ENCODE results near the gene PEDS1.
"Not testable (repeated sequence)": the region's sequence is repeated elsewhere in the genome, so short reads cannot be mapped to it uniquely, and the experiment has no call there.

PEDS1 gene

DNA sequence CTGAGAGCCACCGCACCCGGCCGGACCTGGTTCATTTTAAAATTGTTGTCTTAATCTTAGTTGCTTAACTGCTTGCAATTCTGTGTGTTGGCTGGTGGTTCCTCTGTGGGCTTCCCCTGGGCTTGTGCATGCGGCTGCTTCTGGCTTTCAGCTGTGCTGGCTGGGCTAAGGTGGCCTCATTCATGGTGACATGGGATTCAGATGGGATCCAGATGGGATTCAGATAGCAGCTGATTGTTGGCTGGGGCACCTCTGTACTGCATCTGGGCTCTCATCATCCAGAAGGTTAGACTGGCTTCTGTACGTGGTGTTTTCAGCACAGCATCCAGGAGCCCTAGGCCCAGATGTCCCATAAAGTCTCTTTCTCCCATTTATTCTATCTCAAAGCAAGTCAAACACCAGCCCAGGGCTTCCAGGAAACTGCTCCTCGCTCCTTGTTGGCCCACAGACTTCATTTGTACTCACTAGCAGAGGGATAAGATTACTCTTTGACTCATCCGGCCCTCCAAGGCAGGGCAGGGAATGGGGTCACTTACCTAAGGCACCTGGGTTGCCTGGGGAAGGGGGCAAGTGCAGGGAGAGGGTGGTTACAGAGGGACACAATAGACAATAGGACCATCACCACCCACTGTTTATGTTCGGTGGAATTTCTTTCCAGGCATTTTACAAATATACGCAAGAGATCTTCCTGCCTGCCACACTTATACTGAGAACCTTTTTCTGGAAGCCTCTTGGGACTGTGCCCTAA lies 10.2 kb upstream of the PEDS1 start:
- DNase-seq (ENCODE audit: low read depth in 2 of 2, low spot score in 1 of 2) = no peak

DNA sequence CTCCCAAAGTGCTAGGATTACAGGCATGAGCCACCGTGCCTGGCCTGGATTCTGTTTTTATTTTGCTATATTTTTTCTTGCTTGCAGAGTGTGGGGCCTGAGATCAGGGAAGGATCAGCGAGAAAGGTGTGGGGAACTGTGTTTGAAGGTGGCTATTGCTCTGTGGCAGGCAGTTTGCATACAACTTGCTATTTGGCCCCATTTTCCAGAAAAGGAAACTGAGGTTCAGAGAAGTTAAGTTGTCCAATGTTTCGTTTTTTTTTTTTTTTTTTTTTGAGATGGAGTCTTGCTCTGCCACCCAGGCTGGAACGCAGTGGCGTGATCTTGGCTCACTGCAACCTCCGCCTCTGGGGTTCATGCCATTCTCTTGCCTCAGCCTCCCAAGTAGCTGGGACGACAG lies 8.0 kb upstream of the PEDS1 start:
- not testable (repeated sequence) for DNase-seq (ENCODE audit: low read depth in 2 of 2, low spot score in 1 of 2)

DNA sequence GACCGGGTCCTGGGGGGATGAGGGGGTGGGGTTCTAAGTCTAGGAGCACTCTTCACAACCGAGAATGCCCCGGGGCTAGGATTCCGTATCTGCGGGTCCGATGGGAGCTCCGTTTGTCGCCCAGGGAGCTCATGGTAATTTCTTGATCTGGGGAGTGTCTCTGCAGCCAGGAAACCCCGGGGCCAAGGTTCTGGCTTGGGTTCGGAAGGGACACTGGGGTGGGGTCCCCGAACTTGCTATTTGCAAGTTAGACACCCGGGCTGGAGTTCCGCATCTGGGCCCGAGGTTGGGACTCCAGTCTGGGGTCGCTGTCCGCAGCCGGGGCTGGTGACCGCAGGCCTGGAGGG lies 397 bp downstream of the PEDS1 start:
- DNase-seq (ENCODE audit: low read depth in 2 of 2, low spot score in 1 of 2) = no peak

DNA sequence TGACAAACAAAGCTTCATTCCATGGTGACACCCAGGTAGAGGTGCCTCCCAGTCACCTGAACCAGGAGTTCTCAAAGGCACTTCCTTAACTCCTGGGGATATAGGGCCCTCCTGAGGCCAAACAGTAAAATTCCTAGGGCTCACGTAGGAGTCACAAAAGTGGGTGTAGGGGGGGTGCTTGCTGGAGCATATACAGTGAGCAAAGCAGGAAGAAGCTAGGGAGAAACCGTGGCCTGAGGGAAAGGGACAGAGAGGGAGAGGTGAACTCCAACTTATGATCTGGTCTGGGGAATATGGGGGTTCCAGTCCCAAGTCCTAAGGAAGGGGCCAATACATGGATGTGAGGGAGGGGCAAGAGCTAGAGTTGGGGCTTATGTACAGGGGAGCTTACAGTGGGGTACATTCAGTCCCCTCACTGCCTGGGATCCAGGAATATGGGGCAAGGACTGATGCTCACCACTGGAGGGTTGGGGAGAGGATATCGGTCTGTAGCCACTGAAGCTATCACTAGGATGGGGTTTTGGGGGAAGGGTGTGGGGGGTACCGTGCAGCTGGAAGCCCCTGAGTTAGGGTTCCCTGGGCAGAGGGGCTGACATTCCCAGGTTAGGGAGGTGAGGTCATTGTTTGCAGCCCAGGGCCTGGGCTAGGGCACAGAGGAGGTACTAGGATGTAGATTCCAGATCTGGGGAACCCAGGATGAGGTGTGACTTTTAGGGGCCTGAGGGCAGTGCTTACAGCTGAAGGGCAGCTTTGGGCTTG lies 950 bp downstream of the PEDS1 start:
- no peak for DNase-seq (ENCODE audit: low read depth in 2 of 2, low spot score in 1 of 2)

DNA sequence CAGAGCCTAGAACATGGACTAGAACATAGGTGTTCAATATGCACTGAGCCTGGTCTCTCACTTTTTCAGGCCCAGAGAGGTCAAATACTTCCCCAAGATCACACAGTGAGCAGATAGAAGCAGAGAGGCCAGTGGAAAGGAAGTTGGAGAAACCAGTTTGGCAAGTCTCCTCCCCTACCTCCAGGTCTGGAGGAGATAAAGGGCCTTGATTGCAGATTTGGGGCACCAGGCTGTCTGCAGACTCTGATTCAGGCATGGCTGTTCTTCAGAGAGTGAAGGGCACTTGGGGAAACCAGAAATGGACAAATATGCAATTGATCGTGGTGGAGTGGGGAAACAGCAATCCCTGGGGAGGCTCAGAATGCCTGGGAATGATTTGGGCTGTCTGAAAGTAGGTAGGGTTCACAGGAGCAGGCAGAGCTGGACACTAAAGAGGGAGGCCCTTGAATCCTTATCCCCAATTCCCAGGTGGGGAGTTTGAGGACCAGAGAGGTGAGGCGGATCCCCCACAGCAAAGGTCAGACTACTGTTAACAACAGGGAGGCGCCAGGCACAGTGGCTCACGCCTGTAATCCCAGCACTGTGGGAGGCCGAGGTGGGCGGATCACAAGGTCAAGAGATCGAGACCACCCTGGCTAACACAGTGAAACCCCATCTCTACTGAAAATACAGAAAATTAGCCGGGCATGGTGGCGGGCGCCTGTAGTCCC lies 2.3 kb downstream of the PEDS1 start:
- DNase-seq (ENCODE audit: low read depth in 2 of 2, low spot score in 1 of 2) = no peak

DNA sequence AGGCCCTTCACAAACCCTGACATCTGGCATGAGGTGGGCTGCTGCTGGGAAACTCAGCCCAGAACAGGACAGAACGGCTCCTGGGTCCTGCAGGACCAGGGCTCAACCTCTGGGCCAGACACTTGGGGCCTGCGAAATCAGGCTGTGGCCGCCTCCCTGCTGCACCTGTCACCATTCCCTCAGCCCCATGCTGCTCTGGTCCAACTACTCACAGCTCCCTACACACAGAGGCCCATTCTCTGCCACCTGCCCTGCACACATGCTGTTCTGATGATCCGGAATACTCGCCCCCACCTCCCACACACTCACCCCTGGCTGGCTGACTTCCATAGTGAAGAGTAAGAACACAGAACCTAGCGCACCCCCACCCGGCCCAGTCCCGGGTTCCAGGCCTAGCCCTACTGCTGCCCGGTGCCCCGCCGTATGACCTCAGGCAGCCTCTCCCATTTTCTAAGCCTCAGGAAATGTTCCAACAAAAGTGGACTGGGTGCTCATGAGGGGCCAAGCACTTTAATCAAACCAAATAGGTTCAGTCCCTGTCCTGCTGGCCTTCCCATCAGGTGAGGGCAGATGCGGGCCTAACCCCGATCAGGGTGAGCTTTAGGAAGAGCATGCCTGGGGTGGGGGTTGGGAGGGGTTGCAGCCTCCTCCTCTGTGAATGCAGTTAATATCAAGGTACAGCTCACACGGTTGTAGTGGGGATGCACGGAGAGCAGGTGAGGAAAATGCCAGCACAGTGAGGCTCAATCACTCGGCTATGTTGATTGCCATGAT lies 3.9 kb downstream of the PEDS1 start:
- no peak for DNase-seq (ENCODE audit: low read depth in 2 of 2, low spot score in 1 of 2)

DNA sequence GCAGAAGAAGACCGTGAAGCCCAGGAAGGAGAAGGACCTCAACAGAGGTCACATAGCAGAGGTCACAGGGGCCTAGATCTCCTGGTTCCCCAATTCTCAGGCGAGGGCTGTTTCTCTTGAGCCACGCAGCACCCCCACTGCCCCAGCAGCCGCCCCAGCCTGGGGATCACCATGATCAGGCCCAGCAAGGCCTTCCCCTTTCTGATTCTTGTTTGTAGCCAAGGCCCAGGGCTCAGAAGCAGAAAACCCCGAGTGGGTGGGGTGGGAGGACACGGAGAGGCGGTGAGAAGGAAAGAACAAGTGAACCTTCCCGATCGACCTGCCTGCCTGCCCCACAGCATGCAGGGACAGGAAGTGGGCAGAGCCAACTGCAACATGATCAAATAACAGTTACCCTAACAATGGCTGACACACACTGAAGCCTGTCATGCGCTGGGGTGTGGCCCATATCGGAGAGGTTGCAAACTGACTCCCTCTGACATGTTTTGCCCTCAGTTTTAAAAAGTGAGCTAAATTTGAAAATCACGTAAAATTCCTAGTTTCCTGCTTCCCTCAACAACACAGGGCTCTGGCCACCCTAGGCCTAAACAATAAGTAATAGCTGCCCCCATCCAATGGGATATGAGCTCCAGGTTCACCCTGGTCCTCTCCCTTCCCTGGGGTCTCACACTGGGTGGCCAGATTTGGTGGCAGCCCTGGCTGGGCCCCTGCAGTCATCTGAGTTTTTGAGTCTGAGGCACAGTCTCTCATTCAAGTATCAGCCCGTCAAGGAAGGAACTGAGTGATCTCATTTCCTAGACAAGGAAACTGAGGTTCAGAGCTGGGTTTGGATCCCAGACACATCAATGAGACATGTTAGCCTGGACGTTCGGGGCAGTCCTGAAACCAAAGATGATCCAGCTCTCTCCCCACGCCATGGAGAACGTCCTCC lies 6.5 kb downstream of the PEDS1 start:
- peak; percentile 59 to 74 for DNase-seq (ENCODE audit: low read depth in 2 of 2, low spot score in 1 of 2)

DNA sequence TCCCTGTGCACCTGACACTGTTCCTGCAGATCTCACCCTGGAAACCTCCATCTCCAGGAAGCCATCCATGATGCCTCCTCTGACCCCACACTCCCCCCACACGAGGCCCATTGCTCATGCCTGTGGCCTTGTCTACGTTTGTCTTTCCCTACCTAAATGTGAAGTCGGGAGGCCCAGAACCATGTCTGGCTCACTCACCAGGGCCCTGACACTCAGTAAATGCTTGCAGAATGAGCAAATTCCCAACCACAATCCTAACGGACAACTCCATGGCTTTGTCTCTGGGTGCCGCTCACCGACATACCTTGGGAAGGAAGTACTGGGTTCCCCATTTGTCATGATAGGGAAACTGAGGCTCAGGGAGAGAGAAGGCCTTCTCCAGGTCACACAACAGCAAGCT lies 7.3 kb downstream of the PEDS1 start:
- DNase-seq (ENCODE audit: low read depth in 2 of 2, low spot score in 1 of 2) = no peak

DNA sequence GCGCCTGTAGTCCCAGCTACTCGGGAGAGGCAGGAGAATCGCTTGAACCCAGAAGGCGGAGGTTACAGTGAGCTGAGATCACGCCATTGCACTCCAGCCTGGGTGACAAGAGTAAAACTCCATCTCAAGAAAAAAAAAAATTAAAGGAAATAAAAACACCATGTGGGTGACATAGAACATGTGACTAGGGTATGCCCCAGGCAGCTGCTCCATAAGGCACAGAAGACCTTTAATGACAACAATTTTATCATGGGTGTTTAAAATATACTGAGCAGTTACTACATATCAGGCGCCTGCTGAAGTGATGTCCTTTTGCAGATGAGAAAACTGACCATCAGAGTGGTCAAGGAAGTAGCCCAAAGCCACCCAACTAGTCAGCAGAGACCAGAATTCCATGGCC lies 8.0 kb downstream of the PEDS1 start:
- DNase-seq (ENCODE audit: low read depth in 2 of 2, low spot score in 1 of 2) = no peak

DNA sequence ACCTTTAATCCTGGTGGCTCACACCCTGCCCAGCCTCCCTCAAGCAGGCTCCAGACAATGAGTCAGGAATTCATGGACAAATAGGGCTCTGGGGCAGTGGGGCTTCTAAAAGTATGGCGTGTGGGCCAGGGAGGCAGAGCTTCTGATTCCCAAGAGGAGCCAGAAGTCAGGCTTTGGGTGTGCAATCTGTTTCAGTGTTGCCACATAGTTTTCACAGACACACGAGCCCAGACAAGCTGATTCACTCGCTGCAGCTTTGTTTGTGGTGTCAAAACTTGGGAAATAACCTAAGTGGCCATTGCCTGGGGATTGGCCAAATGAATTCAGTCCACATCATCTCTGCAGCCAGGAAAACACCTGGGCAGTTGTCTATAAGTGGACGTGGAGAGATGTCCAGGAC lies 9.2 kb downstream of the PEDS1 start:
- DNase-seq (ENCODE audit: low read depth in 2 of 2, low spot score in 1 of 2) = no peak

DNA sequence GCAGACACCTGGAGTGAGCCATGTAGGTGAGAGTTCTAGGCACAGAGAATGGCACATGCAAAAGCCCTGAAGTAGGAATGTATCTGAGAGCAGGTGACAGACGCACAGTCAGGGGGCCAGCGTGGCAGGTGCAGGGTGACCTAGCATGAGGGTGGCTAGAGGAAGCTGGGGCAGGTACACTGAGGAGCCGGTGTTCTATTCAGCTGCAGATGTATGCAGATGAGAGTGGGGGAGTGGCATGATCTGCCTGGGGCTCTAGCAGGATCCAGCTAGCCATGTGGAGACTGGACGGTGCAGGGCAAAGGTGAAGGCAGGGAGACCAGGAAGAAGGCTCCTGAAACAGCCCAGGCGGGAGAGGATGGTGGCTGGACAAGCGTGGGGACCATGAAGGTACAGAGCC lies 10.7 kb downstream of the PEDS1 start:
- no peak for DNase-seq (ENCODE audit: low read depth in 2 of 2, low spot score in 1 of 2)

DNA sequence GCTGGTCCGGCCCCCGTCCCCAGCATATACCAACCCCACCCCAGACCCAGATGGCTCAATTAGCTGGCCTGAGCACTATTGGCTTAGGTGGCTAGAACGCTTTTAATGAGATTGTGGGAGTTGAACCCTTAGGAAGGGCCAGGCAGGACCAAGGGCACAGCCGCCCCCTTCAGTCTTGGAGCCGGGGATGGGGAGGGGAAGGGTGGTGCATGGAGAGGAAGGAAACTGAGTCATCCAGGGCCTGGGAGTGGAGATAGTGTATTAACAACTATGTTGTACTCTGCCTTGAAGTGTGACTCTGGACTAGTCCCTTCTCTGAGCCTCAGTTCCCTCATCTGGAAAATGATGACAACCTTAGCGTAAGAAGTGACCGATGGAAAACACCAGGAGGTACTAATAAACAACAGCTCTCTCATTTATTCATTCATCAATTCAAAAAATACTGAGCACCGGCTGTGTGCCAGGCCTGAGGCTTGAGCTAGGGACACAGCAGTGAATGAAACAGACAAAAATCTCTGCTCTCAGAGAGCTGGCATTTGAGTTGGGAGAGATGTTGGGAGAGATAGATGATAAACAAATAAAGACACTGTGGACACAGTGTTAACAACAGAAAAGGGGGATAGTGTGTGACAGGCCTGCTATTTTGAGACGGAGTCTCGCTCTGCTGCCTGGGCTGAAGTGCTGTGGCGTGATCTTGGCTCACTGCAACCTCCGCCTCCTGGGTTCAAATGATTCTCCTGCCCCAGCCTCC lies 11.5 kb downstream of the PEDS1 start:
- DNase-seq (ENCODE audit: low read depth in 2 of 2, low spot score in 1 of 2) = no peak

DNA sequence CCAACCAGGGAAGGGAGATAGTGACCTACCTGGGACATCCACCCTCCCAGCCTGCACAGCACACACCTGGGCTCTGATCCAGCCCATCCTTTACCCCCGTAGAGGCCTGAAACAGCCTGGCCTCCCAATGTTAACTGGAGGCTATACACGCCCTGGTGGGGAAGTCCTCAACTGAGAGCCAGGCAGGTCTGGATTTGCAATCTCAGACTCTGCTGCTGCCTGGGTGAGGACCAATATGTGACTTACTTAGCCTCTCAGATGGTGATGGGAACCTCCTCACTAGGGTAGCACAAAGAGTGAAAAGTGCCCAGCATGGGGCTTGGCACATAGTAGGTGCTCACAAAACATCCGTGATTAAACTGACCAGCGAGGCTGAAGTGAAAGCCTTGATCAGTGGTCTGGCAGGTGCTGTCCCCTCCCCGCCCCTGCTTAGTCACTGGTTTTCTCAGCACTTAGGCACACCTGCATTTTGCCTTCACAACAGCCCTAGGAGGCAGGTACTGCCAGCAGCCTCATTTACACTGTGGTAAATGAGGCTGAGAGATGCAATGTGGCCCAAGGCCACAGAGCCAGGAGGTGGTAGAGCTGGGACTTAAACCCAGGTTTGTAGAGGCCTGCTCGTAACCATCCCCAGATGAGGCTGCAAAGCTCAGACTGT lies 12.4 kb downstream of the PEDS1 start:
- DNase-seq (ENCODE audit: low read depth in 2 of 2, low spot score in 1 of 2) = no peak

DNA sequence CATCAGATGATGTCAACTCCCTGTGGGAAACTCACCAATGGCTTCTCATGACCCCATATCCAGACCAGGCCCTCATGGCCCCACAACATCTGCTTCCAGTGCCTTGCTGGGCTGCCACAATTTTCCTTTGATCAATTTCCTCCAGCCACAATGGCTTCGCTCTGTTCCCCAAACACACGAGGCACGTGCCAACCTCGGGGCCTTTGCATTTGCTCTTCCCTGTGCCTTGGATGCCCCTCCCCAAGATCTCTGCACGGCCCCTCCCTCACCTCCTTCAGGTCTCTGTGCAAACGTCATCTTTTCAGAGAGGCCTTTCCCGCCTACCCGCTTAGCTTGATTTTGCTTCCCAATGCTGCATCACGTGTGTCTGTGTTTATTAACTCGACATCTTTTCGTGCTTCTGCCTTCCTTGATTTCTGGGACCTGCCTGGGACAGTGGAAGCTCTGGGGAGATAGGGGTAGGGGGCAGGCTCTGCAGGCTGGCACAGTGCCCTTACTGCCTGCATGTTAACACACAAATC lies 13.1 kb downstream of the PEDS1 start:
- DNase-seq (ENCODE audit: low read depth in 2 of 2, low spot score in 1 of 2) = no peak

DNA sequence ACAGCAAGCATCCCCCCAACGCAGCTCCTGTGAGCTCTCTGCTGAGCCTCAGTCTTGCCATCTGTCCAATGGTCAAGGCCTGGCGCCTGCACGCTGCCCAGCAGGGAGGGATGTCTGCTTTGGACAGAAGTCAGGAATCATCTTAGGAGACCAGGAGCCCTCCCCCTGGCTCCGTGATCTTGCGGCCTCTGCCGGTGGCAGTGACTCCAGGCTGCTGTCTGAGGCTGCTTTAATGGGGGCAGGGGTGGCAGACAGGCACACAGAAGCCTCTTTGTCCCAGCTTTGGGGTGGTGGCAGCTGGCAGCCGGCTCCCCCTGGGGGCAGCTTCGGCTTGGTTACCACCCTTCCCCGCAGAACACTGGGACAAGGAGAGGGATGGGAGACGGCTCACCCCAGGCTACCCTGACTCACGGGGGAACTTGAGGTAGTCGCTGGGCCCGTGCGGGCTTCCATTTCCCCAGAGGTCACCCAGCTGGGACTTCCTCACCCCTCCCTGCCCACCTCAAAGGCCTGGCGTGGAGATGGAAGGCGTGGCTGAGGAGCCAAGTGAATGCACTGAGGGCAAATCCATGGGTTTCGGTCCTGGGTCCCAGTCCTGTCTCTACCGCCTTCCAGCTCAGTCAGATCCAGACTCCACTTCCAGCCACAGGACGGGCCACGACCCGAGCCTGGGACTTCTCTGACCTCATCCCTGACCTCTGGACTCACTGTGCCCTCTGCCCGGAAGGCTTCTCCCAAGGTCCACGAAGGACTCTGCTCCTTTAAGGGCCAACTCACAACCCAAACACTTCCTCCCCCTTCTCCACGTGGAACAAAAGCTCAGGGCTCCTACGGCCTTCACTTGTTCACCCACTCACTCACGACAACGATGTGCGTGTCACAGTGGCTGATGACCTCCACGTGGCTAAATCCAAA lies 14.8 kb downstream of the PEDS1 start:
- DNase-seq (ENCODE audit: low read depth in 2 of 2, low spot score in 1 of 2) = no peak

DNA sequence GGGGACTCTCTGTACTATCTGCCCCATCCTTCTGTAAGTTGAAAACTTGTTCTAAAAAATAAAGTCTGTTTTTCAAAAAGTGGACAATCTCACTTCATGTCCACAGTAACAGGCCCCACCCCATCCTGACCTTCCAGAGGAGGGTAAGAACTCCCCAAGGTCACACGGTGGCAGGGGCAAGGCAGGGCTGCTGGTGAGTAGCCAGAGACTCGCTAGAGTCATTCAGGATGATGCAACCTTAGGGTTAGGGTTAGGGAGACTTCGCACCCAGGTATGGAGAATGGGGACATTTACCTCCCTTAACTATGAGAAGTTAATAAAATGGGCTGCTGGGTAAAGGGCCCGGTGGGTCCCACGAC lies 15.4 kb downstream of the PEDS1 start:
- no peak for DNase-seq (ENCODE audit: low read depth in 2 of 2, low spot score in 1 of 2)

DNA sequence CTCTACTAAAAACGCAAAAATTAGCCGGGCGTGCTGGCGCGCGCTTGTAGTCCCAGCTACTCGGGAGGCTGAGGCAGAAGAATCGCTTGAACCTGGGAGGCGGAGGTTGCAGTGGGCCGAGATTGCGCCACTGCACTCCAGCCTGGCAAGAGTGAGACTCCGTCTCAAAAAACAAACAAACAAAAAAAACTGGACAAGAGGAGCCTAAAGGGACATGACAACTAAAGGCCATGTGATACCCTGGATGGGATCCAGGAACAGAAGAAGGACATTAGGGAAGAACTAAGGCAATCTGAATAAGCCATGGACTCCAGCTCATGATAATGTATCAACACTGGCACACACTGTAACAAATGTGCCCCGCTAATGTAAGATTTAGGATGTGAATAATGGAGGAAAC lies 15.8 kb downstream of the PEDS1 start:
- DNase-seq (ENCODE audit: low read depth in 2 of 2, low spot score in 1 of 2) = not testable (repeated sequence)
